GM18868 (cell line): Measurements from ENCODE around the gene BDKRB2.
A peak's percentile ranks its signal among the peaks of the same experiment; 100 is the strongest.

ENCODE experiments used
- ATAC-seq: cut with Tn5 transposase; IDR thresholded peaks from one replicate; pipeline ENCODE4 v1.9.1; 2021; ENCODE audit warnings: mild to moderate bottlenecking, moderate library complexity; ENCODE audit not compliant: unreplicated experiment

Gene BDKRB2

DNA sequence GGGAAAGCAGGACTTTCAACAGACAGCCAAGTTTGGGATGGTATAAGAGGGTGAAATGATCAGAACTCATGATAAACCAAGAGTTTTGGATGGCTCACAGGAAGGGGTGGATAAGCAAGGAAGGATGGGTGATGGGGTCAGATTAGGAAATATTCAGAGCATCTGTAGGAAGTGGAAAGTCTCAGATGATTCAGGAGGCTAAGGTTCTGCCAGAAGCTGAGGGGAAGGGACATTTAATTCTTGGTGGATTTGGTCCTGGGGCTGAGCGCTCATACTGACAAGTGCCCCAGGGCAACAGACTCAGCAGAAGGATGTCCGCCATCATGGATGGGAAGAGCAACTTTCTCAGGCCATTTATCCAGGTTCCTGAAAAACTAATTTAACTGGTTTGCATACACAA, 28.4 kb upstream of the BDKRB2 start:
- ATAC-seq: no peak

DNA sequence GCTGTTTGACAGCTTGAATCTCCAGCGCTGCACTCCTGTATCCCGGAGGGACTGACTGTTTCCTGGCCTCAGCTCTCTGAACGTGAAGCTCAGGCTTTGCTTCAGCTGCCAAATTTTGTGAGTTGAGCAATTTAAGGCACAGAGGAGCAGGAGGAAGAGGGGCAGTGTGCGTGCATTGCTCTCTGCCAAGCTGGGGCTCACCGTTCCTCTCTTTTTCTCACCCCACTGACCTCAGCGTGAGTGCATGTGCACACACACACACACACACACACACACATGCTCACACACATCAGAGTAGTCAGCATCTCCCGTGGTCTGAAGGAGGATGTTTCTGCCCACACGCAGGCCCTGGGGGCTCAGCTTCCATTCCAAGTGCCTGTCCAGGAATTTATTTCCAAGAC, 27.8 kb upstream of the BDKRB2 start:
- ATAC-seq: no peak

DNA sequence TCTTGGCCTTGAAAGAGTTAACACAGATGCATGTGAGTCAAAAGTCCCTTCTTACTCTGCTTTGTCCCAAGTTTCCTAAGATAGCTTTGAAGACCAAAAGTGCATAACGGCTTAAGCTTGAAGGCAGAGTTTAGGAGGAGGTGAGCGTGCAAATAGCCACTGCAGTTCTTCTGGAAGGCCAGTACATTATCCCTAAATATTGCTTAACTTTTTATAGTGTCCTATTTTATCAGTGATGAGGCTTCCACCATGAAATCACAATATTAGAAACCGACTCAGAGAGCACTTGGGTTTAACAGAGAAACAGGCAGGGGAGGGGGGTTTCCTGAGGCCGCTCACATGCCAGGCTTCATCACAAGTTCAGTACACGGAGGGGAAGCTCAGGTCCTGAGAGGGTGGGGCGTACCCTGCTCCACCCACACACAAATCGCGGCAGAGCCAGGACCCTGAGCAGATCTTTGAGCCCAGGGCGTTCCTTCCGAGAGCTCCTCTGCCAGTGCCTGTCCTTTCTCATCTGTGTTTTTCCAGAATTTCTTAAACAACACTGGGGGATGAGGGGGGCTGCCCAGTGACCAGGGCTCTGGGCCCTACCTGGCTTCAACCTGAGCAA, 26.8 kb upstream of the BDKRB2 start:
- ATAC-seq: peak; percentile 83

DNA sequence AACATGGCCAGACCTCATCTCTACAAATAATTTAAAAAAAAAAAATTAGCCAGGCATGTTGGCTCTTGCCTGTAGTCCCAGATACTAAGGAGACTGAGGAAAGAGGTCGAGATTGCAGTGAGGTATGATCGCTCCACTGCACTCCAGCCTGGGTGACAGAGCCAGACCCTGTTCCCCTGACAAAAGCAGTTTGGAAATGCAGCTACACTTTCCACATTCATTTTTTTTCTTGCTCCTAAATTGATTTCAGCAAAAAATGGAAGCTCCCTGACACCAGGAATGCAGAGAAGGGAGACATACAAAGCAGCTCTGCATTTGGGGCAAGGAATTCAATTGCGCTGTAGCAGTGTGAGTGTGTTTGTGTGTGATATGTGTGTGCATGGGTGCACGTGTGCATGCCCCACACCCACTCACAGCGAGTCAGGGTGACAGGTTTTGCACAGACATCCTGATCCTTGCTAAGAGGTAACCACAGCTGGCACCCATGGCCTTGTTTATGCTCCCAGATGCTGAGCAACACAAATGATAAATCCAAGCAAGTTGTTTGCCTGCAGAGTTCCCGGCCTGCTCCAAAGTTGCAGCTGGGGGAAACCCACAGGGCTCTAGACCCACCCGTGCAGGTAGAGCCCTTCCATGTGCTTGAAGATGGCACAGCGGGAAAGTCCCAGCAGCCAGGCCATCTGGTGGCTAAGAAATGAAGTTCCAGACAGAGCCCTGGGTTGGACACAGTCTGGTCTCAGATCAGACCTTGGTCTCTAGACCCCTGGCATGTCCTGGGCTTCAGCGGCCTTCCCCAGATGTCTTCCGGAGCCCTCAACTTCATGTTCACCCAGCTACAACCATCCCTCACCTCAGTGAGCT, 25.9 kb upstream of the BDKRB2 start:
- no peak for ATAC-seq

DNA sequence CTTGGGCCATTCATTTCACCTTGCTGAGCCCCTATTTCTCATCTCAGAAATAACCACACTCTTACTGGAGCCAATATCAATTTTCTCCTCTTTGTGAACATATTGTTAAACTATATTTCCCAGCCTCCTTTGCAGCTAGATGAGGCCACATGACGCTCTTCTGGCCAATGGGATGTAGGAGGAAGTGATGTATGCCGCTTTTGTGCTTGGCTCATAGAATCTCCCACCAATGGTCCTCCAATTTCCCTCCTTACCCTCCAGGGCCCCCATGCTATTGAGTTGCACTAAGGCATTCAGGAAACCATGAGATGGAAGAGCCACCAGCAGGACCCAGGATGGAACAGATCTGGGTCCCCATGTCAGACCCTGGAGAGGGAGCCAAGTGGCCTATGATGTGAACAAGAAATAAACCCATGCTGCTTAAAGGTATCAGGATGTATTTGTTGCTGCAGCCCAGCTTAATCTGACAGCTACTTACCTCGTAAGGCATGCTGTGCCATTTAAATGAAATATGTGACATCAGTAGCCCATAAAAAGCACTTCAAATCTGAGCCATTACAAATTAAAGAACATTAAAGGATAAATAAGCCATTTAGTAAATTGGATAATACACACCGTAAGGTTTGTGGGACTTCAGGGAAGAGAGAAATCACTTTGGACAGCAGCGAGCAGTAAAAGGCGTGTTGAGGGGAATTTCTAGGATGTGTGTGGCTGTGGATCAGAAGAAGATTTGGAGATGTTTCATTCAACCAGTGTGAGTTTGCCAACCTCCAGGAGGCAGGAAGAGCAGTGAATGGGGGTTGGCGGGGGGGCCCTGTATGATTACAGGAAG, 24.4 kb upstream of the BDKRB2 start:
- no peak for ATAC-seq

DNA sequence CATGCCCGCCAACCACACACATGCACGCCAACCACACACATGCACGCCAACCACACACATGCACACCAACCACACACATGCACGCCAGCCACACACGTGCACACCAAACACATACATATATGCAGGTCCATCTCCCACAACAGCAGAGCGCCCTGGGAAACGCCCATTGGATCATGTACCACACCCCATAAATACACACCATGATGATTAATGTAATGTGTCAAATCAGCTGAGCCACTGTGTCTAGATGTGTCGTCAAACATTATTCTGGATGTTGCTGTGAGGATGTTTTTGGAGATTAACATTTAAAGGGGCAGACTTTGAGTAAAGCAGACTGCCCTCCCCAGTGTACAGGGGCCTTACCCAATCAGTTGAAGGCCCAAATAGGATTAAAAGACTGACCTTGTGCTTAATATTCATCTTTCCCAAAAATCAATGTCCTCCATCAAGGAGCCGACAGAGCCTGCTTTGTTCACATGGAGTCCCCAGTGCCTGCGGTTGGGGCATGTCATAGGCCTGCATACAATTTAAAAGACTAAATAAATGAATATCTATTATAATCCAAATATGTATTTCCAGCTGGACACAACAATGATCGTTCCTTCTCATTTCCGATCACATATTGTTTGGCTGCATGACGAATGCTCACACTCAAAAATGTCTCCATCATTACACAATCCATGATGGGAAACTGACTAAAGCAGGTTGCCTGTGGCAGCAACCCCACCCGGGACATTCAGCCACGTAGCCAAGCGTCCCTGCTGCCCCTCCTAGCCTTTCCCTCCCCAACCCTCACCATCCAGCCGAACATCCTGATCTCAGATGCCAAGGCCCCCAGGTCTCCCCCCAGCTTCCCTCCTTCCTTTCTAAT, 23.2 kb upstream of the BDKRB2 start:
- no peak for ATAC-seq

DNA sequence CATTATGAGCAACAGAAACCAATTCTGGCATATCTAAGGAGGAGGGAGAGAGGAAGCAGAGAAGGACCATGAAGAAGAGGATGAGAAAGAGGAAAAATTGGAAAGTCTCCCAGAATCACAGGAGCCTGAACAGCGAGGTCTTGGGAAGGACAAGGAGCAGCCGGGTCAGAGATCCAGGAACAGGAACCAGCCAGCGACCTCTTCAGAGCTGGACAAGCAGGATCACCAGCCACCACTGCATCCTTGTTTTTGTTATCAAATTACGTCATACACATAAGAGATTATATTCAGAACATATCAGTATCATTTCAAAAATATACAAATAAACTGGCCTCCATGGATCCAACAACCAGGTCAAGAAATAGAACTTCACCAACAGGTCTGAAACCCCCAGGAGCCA, 22.1 kb upstream of the BDKRB2 start:
- no peak for ATAC-seq

DNA sequence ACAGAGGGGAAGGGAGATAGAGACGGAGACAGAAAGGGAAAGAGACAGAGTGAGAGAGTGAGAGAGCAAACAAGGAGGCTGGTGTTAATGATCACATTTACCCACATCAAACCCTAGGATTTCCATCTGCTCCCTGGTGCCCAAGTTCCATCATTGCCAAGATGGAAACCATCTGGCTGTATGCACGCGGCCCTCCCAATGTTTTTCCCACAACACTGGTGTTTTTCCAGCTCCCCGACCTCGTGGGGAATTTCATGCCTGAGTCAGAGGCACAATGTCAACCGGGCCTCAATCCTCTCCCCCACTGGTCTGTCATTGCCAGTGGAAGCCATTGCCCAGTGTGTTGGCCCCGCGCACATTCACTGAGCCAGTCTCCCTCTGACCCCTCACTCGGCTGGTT, 19.9 kb upstream of the BDKRB2 start:
- ATAC-seq: no peak

DNA sequence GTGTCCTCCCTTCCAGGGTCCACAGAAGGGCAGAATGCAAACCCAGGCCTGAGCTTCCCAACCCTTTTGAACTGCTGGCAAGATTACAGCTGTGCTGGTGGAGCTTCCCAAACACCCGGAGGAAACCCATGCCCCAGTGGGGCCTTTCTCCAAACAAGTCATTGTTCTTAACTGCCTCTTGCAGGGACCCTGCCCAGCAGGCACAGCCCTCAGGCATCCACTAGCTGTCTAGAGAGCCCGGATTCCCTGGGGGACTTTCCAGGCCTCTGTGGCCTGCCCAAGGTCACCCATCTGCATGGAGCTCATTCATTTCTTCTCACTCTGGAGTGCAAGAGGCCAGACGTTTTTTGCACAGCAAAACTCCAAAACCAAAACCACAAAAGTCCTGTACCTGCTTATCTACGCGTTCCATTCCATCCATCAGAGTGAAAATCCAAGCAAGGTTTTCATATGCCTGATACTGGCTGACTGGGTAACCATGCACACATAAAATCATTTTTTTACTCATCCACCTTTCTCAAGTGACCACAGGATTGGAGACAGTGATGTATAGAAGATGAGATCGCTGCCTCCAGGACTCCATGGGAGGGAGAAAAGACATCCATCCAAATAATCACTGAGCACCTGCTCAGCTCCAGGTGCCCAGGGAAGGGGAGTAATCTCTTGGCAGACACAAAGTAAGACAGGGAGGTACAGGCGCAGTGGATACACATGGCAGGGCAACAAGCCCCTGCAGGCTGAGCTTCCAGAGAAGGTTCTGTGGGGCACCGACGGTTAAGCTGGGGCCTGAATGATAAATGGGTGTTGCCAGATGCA, 17.2 kb upstream of the BDKRB2 start:
- no peak for ATAC-seq

DNA sequence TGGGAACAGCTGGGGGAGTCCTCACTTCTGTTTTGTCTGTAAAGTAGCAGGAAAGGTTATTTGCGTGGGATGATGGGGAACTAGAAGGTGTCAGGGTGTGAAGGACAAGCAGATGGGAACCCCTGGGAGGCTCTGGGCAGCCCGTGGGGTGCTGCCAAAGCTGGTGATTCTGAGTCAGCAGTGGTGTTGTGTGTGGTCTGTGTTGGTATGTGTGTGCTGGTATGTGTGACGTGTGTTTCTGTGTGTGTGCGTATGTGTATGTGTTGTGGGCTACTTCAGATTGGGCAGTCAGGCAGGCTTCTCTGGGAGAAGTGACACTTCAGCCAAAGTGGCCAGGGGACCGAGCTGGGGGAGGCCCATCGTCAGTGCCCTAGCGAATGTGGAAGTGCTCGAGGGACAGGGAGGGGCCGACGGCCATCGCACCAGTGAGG, 15.3 kb upstream of the BDKRB2 start:
- ATAC-seq: peak; percentile 53

DNA sequence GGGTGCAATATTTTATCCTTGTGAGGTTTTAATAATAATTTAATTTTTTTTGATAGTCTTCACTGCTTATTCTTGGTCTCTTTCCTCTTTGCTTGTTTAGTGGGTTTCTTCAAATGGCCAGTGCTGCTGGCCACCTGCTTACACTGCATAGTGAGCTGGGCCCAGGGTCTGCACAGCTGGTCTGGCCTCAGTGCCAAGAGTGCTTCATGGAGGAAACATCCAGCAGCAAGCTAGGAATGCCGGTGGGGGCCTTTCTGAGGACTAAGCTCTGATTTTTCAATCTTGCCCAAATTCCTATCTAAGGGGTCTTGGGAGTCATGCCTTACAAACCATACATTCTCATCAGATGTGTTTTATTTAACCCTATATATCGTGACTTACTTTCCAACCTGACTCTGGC, 13.3 kb upstream of the BDKRB2 start:
- no peak for ATAC-seq

DNA sequence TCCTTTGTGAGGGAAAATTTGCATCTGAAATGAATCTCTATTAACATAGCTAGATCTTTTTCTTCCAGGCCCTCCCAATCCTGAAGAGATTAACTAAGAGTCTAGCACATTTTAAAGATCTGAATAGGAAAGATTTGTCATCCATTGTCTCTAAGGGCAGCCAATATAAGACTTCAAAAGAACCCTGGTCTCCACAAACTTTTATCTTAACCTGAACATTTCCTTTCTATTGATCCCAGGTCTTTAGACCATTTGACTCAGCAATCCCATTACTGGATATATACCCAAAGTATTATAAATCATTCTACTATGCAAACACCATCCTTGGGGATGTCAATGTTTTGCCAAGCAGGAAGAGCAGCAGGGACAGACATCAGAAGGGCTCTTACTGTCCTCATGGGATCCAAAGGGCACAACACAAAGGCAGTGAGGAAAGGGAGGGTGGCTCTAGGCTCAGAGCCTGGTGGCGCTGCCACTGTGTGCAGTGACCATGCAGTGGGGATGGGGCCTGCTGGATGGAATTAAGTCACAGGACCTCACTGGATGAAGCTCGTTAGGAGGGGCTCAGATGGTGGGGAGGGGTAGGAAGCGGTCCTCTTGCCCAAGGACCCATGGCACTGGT, 12.7 kb upstream of the BDKRB2 start:
- ATAC-seq: no peak

DNA sequence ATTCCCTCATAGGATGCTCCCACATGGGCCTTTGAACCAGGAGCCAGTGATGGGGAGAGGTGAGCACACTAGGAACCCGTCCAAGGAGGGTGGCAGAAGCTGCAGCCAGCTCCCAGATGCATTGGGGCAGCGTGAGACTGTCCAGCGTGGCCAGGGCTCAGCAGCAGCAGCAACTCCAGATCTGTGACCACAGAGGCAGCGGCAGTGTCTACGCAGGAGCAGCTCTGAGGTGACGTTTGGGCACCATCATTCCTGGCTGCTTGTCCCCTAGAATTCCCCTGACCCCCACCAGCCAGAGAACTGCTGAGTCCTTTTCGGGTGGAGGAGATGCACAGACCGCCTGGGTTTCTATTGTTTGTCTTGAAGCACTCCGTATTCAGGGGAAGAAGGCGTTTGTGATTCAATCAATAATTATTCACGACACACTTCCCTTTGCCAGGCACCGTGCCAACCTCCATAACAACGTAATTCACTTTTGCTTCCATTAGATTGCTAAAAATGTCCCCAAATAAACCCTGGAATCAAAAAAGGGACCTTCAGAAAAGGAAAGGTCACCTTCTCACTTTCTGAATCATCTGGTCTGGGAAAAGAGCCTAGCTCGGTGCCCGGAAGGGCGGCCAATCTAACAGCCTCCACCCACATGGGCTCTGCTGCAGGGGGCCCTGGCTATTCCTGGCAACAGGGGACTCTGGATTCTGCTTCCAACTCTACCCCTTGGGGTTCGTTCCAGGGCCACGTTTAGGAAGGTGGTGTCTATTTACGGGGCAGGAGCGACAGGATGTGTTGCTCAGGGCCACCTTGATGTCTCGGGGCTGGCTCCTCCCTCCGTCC, 11.4 kb upstream of the BDKRB2 start:
- no peak for ATAC-seq

DNA sequence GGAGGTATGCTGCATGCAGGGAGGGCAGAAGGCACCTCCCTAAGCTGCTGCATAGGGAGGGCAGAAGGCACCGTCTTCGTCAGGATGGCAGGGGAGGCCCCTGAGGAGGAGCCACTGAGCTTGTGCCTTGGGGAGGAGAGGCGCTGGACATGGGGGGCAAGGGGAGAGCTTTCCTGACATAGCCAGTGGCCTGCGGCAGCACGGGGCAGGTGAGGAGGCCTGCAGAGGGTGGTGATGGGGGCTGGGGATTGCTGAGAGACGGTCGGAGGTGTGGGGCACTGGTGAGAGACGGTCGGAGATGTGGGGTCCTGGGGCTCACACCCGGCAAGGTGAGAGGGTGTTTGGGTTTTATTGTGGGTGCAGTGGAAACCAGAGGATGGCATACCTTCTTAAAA, 10.4 kb upstream of the BDKRB2 start:
- no peak for ATAC-seq

DNA sequence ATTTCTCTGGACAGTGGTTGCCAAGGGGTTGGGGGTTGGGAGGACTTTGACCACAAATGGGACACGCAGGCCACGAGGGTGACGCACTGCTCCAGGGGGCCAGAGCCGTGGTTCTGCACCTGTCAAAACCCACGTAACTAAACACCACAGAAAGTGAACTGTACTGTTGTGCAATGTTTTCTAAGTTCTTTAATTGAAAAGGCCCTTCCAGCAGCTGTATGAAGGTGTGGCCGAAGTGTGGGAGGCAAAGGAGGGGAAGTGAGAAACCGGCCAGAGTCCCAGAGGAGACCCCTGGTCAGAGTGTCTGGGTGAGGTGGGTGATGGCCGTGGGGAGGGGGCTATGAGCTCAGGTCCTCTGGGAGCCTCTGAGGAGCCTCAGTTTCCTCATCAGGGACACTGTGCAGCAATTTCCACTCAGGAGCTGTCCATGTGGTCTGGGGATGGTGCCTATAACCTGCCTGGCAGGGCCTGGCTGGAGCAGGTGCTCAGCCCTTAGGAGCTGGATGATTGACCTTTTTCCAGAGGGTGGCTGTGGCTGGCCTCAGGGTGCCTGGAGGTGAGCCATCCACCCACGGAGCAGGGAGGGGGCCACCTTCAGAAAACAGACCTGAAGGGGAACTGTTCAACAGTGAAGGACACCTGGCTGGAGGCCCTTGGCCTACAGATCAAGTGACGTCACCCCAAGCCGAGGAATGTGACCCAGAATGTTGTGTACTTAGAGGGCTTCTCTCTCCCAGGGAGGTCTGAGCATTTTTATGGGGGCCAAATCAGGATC, 9.8 kb upstream of the BDKRB2 start:
- no peak for ATAC-seq

DNA sequence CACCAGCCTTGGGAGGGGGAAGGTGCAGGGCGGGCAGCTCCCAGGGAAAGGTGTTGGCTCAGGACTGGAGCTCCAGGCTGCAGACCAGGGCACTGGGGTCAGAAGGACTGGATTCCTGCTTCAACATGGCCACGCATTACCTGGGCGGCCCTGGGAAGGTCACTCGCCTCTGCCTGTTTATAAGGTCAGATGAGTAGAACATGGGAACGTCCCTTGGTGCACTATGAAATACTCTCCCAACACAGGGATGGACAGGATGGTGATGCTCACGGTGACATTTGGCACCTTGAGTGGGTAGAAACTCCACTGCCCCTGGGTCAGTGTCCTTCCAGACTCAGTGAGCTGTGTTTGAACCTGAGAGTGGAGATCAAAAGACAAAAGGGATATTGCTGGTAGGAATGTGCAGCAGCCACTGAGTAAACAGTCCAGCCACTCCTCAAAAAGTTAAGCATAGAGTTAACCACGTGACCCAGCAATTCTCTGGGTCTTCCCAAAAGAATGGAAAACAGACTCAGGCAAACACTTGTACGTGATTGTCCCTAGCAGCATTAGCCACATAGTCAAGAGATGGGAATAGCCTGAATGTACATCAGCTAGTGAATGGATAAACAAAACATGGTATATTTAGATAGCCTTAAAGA, 9.1 kb upstream of the BDKRB2 start:
- ATAC-seq: no peak

DNA sequence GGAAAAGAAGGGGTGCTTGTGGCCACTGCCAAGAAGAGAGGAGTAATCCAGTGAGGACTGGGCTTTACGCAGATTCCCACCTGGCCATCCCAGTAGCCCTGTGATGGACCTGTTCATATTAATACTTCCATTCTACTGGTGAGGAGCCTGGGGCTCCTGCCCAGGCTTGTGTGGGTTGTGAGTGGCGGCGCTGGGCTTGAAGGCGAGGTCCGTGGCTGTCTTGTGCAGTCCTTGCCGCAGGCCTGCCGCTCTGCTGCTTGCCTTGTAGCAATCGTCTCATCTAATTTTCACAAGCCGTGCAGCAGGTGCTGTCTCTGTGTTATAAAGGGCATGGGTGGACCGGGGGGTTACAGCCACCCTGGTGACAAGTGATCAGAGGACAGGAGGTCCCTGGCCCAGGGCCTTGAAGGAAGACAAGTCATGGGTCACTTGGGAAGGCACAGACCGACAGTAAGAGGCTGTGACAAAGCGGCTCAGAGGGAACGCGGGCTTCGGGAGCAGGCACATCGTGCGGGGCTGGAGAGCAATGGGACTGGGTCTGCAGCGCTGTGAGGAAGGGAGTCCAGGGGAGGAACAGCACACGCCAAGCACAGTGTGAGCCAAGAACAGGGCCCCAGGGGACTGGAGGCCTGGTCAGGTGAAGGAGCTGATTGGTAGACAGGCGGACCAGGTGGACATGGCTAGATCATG, 7.3 kb upstream of the BDKRB2 start:
- no peak for ATAC-seq
